Activated T-cell treated with anti-CD3 and anti-CD28 coated beads, Interleukin-2, amount 50 U/mL, for 72 hours (primary cell): Measurements from ENCODE around the gene CES1. TPM values are rescaled to one million over a fixed set of nuclear protein-coding genes. Genes with fewer than 3 reads are reported as not detected.
"Not testable (repeated sequence)": the region's sequence is repeated elsewhere in the genome, so short reads cannot be mapped to it uniquely, and the experiment has no call there.

Experiments used
- ATAC-seq, 2 donors: fragments of 150-1000 bp; cut with Tn5 transposase; replicated peaks in 1 of 2; 2 replicates each; pipeline ENCODE4 v1.10.0; 2021; ENCODE audit warnings: moderate library complexity in 2 of 2, mild to moderate bottlenecking in 1 of 2
- DNase-seq, 2 donors: peaks; one replicate each; pipeline ENCODE4 v3.0.0; 2021 to 2022; ENCODE audit warnings: mixed read lengths in 1 of 2
- H3K27ac Mint-ChIP-seq: one replicate; pipeline ENCODE4 v1.8.0; 2022; ENCODE audit warnings: mild to moderate bottlenecking, moderate library complexity, mixed read lengths
- H3K27me3 Mint-ChIP-seq: one replicate; pipeline ENCODE4 v1.8.0; 2022; ENCODE audit warnings: low read depth, mixed read lengths
- H3K36me3 Mint-ChIP-seq, 2 donors: one replicate each; pipeline ENCODE4 v1.8.0; 2022; ENCODE audit warnings: mixed read lengths in 2 of 2, mild to moderate bottlenecking in 1 of 2; ENCODE audit not compliant: insufficient read depth in 2 of 2
- H3K4me1 Mint-ChIP-seq: one replicate; pipeline ENCODE4 v1.8.0; 2022; ENCODE audit warnings: low read depth, mixed read lengths
- H3K4me3 Mint-ChIP-seq, 2 donors: one replicate each; pipeline ENCODE4 v1.8.0; 2022; ENCODE audit warnings: mild to moderate bottlenecking in 2 of 2, mixed read lengths in 2 of 2, moderate library complexity in 2 of 2
- H3K9me3 Mint-ChIP-seq, 2 donors: one replicate each; pipeline ENCODE4 v1.8.0; 2022; ENCODE audit warnings: mixed read lengths in 2 of 2
- total RNA-seq, 2 donors: library from RNA; stranded (reverse); gene quantifications; one replicate each; pipeline ENCODE4 v1.2.3, GENCODE V29; 2022

The CES1 gene
- total RNA-seq, 2 donors from 2014 or later = not detected

GRCh38 chr16:55824473-55825000, 8.4 kb downstream of the CES1 start:
- ATAC-seq (no peak), DNase-seq (no peak)
- Mint-ChIP-seq H3K9me3 (no peaks in the 10 kb centered on the region), H3K27ac (no peak overlapping the region), H3K4me1 (no peaks in the 10 kb centered on the region), H3K27me3 (peaks cover 15% of the 10 kb centered on the region), H3K4me3 (no peak overlapping the region), H3K36me3 (no peaks in the 10 kb centered on the region)

DNA sequence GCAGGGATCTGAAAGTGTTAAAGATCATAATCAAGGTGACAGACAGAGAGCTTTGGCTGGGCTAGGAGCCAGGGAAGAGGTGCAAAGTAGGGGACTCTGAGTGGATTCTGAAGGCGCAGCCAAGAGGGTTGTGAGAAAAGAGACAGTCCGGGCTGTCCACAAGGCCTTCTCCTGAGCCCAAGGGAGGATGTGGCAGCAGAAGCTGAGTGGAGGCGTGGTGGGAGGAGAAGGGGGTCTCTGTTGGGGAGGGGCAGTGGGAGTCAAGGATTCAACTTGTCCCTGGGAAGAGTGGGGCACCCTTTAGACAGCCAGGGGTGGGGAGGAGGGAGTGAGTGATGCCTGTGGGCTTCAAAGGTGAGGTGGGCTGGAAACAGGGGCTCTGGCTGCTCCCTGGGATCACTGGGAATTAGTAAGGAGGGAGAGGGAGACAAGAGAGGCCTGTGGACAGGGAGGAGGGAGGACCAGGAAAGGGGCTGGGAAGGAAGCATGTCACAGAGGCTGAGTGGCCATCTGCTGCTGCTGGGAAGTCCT, 10.6 kb downstream of the CES1 start:
- DNase-seq (no peak), ATAC-seq (no peak)
- peaks cover 19% of the 10 kb centered on the region for H3K27me3 Mint-ChIP-seq
- H3K27ac Mint-ChIP-seq = no peak overlapping the region
- H3K4me1 Mint-ChIP-seq = no peaks in the 10 kb centered on the region
- H3K4me3 Mint-ChIP-seq = no peak overlapping the region
- H3K36me3 Mint-ChIP-seq = no peaks in the 10 kb centered on the region
- H3K9me3 Mint-ChIP-seq = no peaks in the 10 kb centered on the region

- Mint-ChIP-seq H3K4me1 (no peaks in the 10 kb centered on the region), H3K9me3 (no peaks in the 10 kb centered on the region), H3K4me3 (no peak overlapping the region), H3K27me3 (peaks cover 19% of the 10 kb centered on the region), H3K27ac (no peak overlapping the region), H3K36me3 (no peaks in the 10 kb centered on the region)
- no peak for DNase-seq
- ATAC-seq = no peak
Observed at GRCh38 chr16:55821210-55821609, 11.7 kb downstream of the CES1 start.

DNA sequence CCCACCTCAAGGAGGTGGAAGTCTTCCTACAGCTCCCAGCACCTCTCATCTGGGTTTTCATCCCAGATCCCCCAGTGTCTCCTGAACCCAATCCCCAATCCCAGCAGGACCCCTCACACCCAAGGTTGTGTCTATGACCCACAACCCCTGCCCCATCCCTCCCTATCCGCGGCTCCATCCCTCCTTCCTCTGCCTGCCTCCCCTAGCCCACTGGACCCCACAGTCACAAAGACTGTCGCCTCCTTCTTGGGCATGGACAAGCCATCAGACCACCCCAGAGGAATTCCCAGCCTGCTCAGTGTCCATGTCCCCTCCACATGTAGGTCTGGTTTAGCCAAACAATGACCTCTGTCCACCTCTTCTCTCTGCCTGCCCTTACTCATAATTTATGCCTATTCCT, 12.3 kb downstream of the CES1 start:
- ATAC-seq = no peak
- H3K27me3 Mint-ChIP-seq = peaks cover 19% of the 10 kb centered on the region
- H3K9me3 Mint-ChIP-seq = no peaks in the 10 kb centered on the region
- H3K4me3 Mint-ChIP-seq = no peak overlapping the region
- H3K36me3 Mint-ChIP-seq = no peaks in the 10 kb centered on the region
- H3K27ac Mint-ChIP-seq = no peak overlapping the region
- no peak for DNase-seq
- H3K4me1 Mint-ChIP-seq = no peaks in the 10 kb centered on the region

DNA sequence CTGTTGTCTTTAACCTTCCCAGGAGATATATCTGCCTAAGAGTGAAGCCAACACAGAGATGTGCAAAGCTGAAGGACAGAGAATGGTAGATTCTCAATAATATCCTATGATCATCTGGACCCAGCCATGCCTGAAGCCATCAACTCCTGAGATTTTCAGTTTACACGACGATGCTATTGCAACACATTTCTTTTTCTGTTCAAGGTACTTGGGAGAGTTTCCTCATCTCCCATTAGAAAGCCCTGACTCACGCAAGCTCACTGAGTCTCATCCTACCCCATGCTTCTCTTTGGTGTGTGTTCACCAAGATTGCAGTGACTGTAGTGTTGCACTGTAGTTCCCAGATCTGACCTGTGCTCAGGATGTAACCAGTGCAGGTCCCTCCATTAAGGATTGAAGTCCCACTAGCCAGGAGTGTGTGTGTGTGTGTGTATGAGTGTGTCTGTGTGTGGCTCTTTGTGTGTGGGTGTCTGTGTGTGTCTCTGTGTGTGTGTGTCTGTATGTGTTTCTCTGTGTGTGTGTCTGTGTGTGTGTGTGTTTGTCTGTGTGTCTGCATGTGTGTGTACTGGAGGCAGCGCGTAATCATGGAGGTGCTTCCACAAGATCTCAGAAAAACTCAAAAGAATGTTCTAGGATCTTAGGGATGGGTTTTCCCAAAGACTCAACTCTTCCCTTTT, 15.5 kb downstream of the CES1 start:
- Mint-ChIP-seq H3K9me3 (no peaks in the 10 kb centered on the region), H3K27ac (no peak overlapping the region), H3K36me3 (no peaks in the 10 kb centered on the region), H3K4me3 (no peak overlapping the region), H3K4me1 (no peaks in the 10 kb centered on the region), H3K27me3 (peaks cover 25% of the 10 kb centered on the region)
- ATAC-seq (no peak), DNase-seq (no peak)

GRCh38 chr16:55816222-55816621, 16.7 kb downstream of the CES1 start:
- DNase-seq, H3K27ac Mint-ChIP-seq, H3K36me3 Mint-ChIP-seq, H3K4me1 Mint-ChIP-seq, H3K9me3 Mint-ChIP-seq, ATAC-seq, H3K4me3 Mint-ChIP-seq: not testable (repeated sequence)
- H3K27me3 Mint-ChIP-seq = peaks cover 15% of the 10 kb centered on the region

- DNase-seq = no peak
- no peaks in the 10 kb centered on the region for H3K4me1 Mint-ChIP-seq
- no peak for ATAC-seq
- H3K27ac Mint-ChIP-seq = no peak overlapping the region
- H3K27me3 Mint-ChIP-seq = peaks cover 15% of the 10 kb centered on the region
- no peaks in the 10 kb centered on the region for H3K36me3 Mint-ChIP-seq
- no peak overlapping the region for H3K4me3 Mint-ChIP-seq
- H3K9me3 Mint-ChIP-seq = no peaks in the 10 kb centered on the region
Observed at GRCh38 chr16:55815320-55815719, 17.6 kb downstream of the CES1 start.

- not testable (repeated sequence) for H3K27me3 Mint-ChIP-seq, DNase-seq
Observed at GRCh38 chr16:55814174-55814573, 18.7 kb downstream of the CES1 start.

GRCh38 chr16:55813730-55814129, 19.2 kb downstream of the CES1 start:
- H3K27ac Mint-ChIP-seq, ATAC-seq: not testable (repeated sequence)

More at GRCh38 chr16:55814174-55814573, 18.7 kb downstream of the CES1 start:
- H3K27ac Mint-ChIP-seq, ATAC-seq, H3K4me1 Mint-ChIP-seq, H3K36me3 Mint-ChIP-seq, H3K9me3 Mint-ChIP-seq, H3K4me3 Mint-ChIP-seq: not testable (repeated sequence)

GRCh38 chr16:55812951-55813350, 19.9 kb downstream of the CES1 start:
- ATAC-seq (no peak), DNase-seq (no peak)
- Mint-ChIP-seq H3K27ac (no peak overlapping the region), H3K4me1 (no peaks in the 10 kb centered on the region), H3K4me3 (no peak overlapping the region), H3K9me3 (no peaks in the 10 kb centered on the region), H3K27me3 (peaks cover 6% of the 10 kb centered on the region), H3K36me3 (no peaks in the 10 kb centered on the region)

More at GRCh38 chr16:55813730-55814129, 19.2 kb downstream of the CES1 start:
- not testable (repeated sequence) for H3K27me3 Mint-ChIP-seq, H3K4me1 Mint-ChIP-seq, H3K9me3 Mint-ChIP-seq, H3K4me3 Mint-ChIP-seq, H3K36me3 Mint-ChIP-seq, DNase-seq

DNA sequence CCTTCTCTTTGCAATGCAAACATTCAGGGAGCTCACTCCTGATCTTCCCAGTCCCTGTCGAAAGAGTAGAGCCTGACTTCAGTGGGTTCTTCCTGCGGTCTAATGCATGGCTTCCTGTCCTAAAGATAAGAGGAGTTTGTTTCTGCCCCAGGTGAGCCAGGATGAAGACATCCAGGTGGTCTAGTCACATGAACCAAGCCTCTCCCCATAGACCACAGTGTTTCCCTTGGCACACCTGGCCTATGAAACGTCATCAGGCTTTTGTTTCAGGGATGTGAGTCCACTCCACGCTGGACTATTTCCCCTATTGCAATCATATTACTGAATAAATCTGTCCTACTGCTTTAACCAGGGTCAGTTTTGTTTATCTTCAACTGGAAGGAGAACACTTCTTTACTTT, 21.1 kb downstream of the CES1 start:
- Mint-ChIP-seq H3K36me3 (no peaks in the 10 kb centered on the region), H3K9me3 (no peaks in the 10 kb centered on the region), H3K4me1 (no peaks in the 10 kb centered on the region), H3K27ac (no peak overlapping the region), H3K4me3 (no peak overlapping the region), H3K27me3 (peaks cover 6% of the 10 kb centered on the region)
- DNase-seq (no peak), ATAC-seq (no peak)

DNA sequence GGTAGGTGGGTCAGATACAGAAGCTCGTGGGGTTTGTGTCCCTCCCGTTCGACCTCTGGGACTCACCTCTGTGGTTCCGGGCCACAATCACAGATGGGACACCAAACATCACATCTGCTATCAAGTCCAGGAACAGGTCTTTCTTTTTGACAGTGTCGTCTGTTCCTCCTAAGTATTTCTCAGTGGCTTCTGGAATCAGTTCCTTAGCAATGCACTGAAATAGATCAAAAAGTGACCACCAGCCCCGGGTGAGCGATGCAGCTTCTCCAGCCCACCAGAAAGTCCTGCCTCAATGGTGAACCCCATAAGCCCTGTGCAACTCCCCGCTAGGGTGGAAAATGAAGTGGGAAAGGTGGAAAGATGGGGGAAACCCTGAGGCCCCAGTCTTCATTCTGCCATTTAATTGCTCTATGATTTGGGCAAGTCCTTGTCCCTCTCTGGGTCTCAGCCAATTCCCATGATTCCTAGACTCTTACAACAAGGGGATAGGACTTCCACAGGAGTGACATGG, 22.4 kb downstream of the CES1 start:
- no peaks in the 10 kb centered on the region for H3K4me1 Mint-ChIP-seq
- no peak overlapping the region for H3K27ac Mint-ChIP-seq
- no peaks in the 10 kb centered on the region for H3K9me3 Mint-ChIP-seq
- ATAC-seq = no peak
- peaks cover 6% of the 10 kb centered on the region for H3K27me3 Mint-ChIP-seq
- no peak overlapping the region for H3K4me3 Mint-ChIP-seq
- H3K36me3 Mint-ChIP-seq = no peaks in the 10 kb centered on the region
- DNase-seq = no peak

DNA sequence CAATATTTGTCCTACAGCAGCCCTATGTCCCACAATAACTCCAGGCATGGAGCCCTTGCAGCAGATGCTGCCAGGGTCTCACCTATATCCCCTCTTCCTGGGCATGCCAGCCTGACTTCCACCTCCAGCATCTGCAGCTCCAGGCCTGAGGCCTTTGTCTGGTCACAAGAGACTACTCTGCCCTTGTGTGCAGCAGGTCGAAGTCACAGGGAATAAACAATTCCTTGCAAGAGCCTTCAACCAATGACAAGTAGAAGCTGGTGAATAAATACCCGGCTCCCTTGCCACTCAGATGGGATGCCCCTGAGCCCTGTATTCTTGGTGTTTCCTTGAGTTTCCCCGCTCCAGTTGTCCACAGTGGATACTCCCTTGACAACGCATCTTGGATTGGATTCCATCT, 23.0 kb downstream of the CES1 start:
- no peaks in the 10 kb centered on the region for H3K9me3 Mint-ChIP-seq
- H3K36me3 Mint-ChIP-seq = no peaks in the 10 kb centered on the region
- no peak overlapping the region for H3K4me3 Mint-ChIP-seq
- no peak overlapping the region for H3K27ac Mint-ChIP-seq
- DNase-seq (no peak), ATAC-seq (no peak)
- H3K4me1 Mint-ChIP-seq = no peaks in the 10 kb centered on the region
- H3K27me3 Mint-ChIP-seq = peaks cover 3% of the 10 kb centered on the region

DNA sequence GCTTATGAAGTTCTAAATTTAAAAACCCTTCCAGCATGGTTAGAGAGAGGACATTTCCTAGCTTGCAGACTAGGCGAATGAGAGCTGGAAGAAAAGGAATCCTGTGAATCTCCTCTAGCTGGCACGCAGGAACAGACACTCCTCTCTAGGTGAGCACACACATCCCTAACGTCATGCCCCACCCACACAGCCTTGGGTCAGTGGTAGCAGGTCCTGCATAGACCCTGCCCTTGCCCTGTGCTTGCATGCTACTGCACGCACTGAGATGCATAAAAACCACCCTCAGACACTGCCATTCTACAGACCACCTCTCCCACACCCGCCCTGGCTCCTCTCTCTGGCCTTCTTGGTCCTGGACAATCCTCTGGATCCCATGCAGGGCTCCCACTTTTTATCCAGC, 23.5 kb downstream of the CES1 start:
- ATAC-seq = no peak
- Mint-ChIP-seq H3K27me3 (no peaks in the 10 kb centered on the region), H3K36me3 (no peaks in the 10 kb centered on the region), H3K9me3 (no peaks in the 10 kb centered on the region), H3K27ac (no peak overlapping the region), H3K4me3 (no peak overlapping the region), H3K4me1 (no peaks in the 10 kb centered on the region)
- DNase-seq = no peak
